ENCODE data around the gene PRDM4.

PRDM4 gene

DNA sequence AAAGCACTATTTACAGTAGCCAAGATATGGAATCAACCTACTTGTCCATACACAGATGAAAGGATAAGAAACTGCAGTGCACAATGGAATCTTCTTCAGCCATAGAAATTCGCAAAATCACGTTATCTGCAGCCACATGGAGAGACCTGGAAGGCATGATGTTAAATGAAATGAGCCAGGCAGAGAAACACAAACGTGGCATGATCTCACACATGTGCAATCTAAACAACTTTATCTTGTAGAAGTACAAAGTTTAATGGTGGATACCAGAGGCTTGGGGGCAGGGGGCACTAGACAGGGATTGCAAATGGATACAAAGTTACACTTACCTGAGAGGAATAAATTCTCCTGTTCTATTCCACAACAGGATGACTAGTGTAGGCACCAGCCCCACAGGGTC is 37.6 kb upstream of the PRDM4 start:
- TF ChIP-seq, protein P1, sequence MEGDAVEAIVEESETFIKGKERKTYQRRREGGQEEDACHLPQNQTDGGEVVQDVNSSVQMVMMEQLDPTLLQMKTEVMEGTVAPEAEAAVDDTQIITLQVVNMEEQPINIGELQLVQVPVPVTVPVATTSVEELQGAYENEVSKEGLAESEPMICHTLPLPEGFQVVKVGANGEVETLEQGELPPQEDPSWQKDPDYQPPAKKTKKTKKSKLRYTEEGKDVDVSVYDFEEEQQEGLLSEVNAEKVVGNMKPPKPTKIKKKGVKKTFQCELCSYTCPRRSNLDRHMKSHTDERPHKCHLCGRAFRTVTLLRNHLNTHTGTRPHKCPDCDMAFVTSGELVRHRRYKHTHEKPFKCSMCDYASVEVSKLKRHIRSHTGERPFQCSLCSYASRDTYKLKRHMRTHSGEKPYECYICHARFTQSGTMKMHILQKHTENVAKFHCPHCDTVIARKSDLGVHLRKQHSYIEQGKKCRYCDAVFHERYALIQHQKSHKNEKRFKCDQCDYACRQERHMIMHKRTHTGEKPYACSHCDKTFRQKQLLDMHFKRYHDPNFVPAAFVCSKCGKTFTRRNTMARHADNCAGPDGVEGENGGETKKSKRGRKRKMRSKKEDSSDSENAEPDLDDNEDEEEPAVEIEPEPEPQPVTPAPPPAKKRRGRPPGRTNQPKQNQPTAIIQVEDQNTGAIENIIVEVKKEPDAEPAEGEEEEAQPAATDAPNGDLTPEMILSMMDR (IDR thresholded peaks at IDR 0.05; ENCODE audit: low read depth, low read length, missing control alignments) = no peak
- no peak overlapping the region for H3K4me3 ChIP-seq (ENCODE audit: low read depth, low read length)
- DNase-seq (ENCODE audit: low read depth) = no peak
- in situ Hi-C loops (cut with HindIII; ENCODE audit: low sequenced_read_pairs) = no loop called here

DNA sequence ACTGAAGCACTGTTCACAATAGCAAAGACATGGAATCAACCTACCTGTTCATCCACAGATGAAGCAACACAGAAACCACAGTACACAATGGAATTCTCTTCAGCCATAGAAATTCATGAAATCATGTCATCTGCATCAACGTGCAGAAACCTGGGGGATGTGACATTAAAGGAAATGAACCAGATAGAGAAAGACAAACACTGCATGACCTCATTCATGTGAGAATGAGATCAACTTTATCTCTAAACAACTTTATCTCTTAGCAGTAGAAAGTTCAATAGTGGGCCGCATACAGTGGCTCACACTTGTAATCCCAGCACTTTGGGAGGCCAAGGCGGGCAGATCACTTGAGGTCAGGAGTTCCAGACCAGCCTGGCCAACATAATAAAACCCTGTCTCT is 33.5 kb upstream of the PRDM4 start:
- in situ Hi-C loops (cut with HindIII; ENCODE audit: low sequenced_read_pairs) = no loop called here
- TF ChIP-seq, protein P1 (IDR thresholded peaks at IDR 0.05; ENCODE audit: low read depth, low read length, missing control alignments) = no peak
- DNase-seq (ENCODE audit: low read depth) = no peak
- no peak overlapping the region for H3K4me3 ChIP-seq (ENCODE audit: low read depth, low read length)

DNA sequence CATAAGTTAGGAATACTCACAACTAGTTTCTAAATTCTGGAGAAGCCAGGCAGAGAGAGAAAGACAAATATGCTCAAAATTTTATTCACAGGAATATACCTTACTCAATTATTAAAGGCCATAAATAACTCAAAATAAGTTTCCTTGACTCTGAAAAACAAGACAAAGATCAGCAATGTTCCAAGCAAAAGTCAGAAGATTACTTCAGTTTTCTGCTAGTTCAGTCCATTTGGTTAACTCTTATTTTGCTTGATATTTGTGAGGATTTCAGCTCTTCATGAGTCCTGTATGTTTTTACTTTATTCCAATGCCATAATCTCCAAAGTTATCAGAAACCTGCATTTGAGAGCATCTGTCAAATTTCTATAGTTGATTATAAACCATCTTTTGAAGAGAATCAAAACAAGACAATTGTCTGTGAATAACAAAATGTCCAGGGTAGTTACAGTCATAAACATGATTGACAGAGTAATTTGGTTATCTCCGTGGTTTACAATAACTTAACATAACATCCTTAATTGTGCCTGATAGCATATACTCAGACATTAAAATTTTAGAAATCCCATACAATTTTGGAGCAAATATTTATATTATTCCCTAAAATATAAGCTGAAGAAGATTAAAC is 30.6 kb upstream of the PRDM4 start:
- in situ Hi-C loops (cut with HindIII; ENCODE audit: low sequenced_read_pairs) = no loop called here
- TF ChIP-seq, protein P1 (IDR thresholded peaks at IDR 0.05; ENCODE audit: low read depth, low read length, missing control alignments) = no peak
- no peak for DNase-seq (ENCODE audit: low read depth)

DNA sequence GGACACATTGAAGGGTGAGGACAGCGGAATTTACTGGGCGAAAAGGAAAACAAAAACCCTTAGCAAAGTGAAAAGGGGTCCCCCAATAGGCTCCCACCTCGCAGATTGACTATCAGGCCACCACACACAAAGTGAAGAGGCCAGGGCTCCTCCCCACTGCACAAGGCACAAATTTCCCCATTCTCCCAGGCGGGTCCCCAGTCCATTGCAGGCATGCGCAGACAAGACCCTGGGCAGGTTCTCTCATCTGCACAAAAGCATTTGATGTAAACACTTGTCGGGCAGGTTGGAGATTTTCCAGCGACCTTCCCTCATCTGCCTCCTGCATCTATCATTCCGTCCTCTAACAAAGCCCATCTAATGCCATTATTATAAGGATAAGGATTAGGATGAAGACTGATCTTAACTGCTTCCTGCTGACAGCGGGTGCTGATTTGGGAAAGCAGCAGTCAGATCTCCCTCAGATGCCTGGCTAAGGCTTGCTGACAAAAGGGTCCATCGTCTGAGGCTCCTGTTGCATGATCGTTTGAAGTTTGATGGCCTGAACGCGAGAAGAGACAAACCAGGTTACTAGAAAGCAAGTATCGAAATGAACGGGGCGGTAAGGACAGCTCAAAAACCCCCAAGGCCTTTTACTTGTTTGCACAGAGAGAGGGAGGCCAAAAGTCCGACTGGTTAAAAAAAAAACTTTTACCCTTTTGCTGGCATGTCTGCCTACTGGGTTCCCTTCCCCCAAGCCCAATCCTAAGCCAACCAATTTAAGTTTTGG is 27.9 kb upstream of the PRDM4 start:
- DNase-seq (ENCODE audit: low read depth) = no peak
- no peak overlapping the region for H3K4me3 ChIP-seq (ENCODE audit: low read depth, low read length)
- in situ Hi-C loops (cut with HindIII; ENCODE audit: low sequenced_read_pairs) = no loop called here
- TF ChIP-seq, protein P1 (IDR thresholded peaks at IDR 0.05; ENCODE audit: low read depth, low read length, missing control alignments) = no peak

More for the DNA sequence above, 30.6 kb upstream of the PRDM4 start:
- no peak overlapping the region for H3K4me3 ChIP-seq (ENCODE audit: low read depth, low read length)

DNA sequence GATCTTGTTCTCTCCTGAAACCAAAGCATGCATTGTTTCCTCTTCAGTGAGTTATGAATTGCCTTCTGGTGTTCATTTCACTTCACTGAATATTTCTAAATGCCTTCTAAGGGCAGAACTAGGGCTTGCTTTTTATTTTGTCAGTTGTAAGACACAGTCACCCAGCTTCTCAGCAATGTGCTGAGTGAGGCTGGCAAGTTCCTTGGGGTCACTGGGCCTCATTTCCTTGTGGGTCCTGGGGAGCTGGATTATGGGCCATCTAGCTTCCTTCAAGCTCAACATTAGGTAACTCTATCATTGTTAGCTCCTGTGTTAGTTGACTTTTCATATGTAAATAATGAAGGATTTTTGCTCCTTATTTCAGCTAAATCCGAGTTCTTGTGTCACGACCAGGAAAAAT is 27.3 kb upstream of the PRDM4 start:
- DNase-seq (ENCODE audit: low read depth) = no peak
- in situ Hi-C loops (cut with HindIII; ENCODE audit: low sequenced_read_pairs) = no loop called here
- H3K4me3 ChIP-seq (ENCODE audit: low read depth, low read length) = no peak overlapping the region
- TF ChIP-seq, protein P1 (IDR thresholded peaks at IDR 0.05; ENCODE audit: low read depth, low read length, missing control alignments) = no peak

DNA sequence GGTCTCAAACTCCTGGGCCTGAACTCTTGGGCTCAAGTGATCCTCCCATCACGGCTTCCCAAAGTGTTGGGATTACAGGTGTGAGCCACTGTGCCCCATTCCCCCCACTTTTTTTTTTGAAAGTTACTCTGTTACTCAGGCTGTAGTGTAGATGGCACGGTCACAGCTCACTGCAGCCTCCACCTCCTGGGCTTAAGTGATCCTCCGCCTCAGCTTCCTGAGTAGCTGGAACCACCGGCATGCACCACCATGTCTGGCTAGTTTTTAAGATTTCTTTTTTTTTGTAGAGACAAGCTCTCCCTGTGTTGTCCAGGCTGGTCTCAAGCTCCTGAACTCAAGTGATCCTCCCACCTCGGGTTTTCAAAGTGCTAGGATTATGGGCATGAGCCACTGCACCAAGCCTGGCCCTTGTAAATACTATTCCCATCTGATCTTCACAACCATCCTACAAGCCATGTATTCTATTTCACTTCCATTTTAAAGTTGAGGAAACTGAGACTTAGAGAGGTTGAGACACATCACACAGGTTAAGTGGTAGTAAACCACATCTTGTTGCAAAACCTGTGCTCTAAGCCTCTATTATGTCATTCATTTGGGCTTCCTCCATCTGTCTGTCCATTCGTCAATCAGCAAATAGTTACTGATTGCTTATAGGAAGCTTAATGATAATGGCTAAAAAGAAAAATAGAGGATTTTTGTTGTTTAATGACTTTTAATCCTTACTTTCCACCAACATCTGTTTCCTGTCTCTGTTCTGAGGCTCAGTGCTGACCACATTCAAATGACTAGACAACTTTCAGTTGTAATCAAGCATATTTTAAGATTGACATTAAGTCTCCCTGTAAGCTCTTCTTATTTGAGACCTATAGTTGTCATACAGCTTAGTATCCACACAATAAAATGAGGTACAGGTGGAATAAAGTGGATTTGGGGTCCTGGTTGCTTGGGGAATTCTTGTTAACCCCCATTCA is 22.8 kb upstream of the PRDM4 start:
- in situ Hi-C loops (cut with HindIII; ENCODE audit: low sequenced_read_pairs) = no loop called here
- H3K4me3 ChIP-seq (ENCODE audit: low read depth, low read length) = no peak overlapping the region
- TF ChIP-seq, protein P1 (IDR thresholded peaks at IDR 0.05; ENCODE audit: low read depth, low read length, missing control alignments) = no peak
- DNase-seq (ENCODE audit: low read depth) = no peak
